GM21423 (cell line): Measurements from ENCODE around the gene PTPRN2.
A peak's percentile ranks its signal among the peaks of the same experiment; 100 is the strongest.

Experiments used
- ATAC-seq: cut with Tn5 transposase; IDR thresholded peaks from one replicate; pipeline ENCODE4 v1.9.1; 2021; ENCODE audit warnings: mild to moderate bottlenecking, moderate library complexity; ENCODE audit not compliant: unreplicated experiment

The PTPRN2 gene

GRCh38 chr7:157618823-157619606, 968.6 kb downstream of the PTPRN2 start:
- ATAC-seq: no peak

GRCh38 chr7:157618091-157618726, 969.4 kb downstream of the PTPRN2 start:
- ATAC-seq: no peak

GRCh38 chr7:157617401-157617800, 970.2 kb downstream of the PTPRN2 start:
- no peak for ATAC-seq

GRCh38 chr7:157616931-157617330, 970.7 kb downstream of the PTPRN2 start:
- ATAC-seq: no peak

- ATAC-seq: no peak
Observed at GRCh38 chr7:157616426-157616825, 971.2 kb downstream of the PTPRN2 start.

GRCh38 chr7:157615852-157616251, 971.8 kb downstream of the PTPRN2 start:
- ATAC-seq: no peak

GRCh38 chr7:157615101-157615817, 972.4 kb downstream of the PTPRN2 start:
- ATAC-seq: no peak

GRCh38 chr7:157614457-157615020, 973.1 kb downstream of the PTPRN2 start:
- ATAC-seq: no peak

GRCh38 chr7:157613575-157614322, 973.9 kb downstream of the PTPRN2 start:
- no peak for ATAC-seq

- peak; percentile 83 for ATAC-seq
Observed at GRCh38 chr7:157612664-157613561, 974.7 kb downstream of the PTPRN2 start.

- ATAC-seq: no peak
Observed at GRCh38 chr7:157612009-157612663, 975.5 kb downstream of the PTPRN2 start.

- no peak for ATAC-seq
Observed at GRCh38 chr7:157611341-157611740, 976.3 kb downstream of the PTPRN2 start.

GRCh38 chr7:157610671-157611295, 976.8 kb downstream of the PTPRN2 start:
- ATAC-seq: no peak

GRCh38 chr7:157609932-157610640, 977.5 kb downstream of the PTPRN2 start:
- no peak for ATAC-seq

GRCh38 chr7:157609516-157609915, 978.1 kb downstream of the PTPRN2 start:
- ATAC-seq: no peak

GRCh38 chr7:157607218-157607617, 980.4 kb downstream of the PTPRN2 start:
- no peak for ATAC-seq

- no peak for ATAC-seq
Observed at GRCh38 chr7:157606140-157606539, 981.5 kb downstream of the PTPRN2 start.

GRCh38 chr7:157605638-157606037, 982.0 kb downstream of the PTPRN2 start:
- no peak for ATAC-seq
